ENCODE data around the gene SLC35F6. TPM values are rescaled to one million over a fixed set of nuclear protein-coding genes. Genes with fewer than 3 reads are reported as not detected.

The SLC35F6 gene
- polyA plus RNA-seq, 1 donor (not counting 4 experiments of a cell fraction or from before 2014, with no cell fraction given): 25.7 TPM

- Histone ChIP-seq H3K36me3 (ENCODE audit: control insufficient read depth in 2 of 2, extremely low read depth in 1 of 2, insufficient read depth in 2 of 2, low read length in 2 of 2) (no peaks in the 10 kb centered on the region), H3K4me2 (ENCODE audit: control insufficient read depth, extremely low read depth, insufficient read depth, low read depth, low read length) (peak overlapping the region; percentile 80), H3K9me3 (ENCODE audit: control insufficient read depth, low read depth, low read length) (no peaks in the 10 kb centered on the region), H2AFZ (ENCODE audit: control insufficient read depth, low read length) (peak overlapping the region; percentile 76), H3K4me3 (ENCODE audit: control insufficient read depth in 2 of 3, extremely low read depth in 1 of 3, insufficient read depth in 2 of 3, low read depth in 1 of 3, low read length in 3 of 3) (peak overlapping the region in 1 of 3 experiments; percentile 19), H3K9me1 (ENCODE audit: control insufficient read depth, extremely low read depth, insufficient read depth, low read length) (no peaks in the 10 kb centered on the region), H3K79me2 (ENCODE audit: control insufficient read depth, insufficient read depth, low read length) (no peaks in the 10 kb centered on the region), H3K9ac (ENCODE audit: control insufficient read depth, extremely low read depth, insufficient read depth, low read length) (peak overlapping the region; percentile 71), H3K27ac (ENCODE audit: control insufficient read depth, insufficient read depth, low read length) (peak overlapping the region; percentile 94), H3K4me1 (ENCODE audit: control insufficient read depth, extremely low read depth, insufficient read depth, low read length) (peaks cover 19% of the 10 kb centered on the region), H4K20me1 (ENCODE audit: control insufficient read depth, extremely low read depth, insufficient read depth, low read length) (no peaks in the 10 kb centered on the region), H3K27me3 (ENCODE audit: control insufficient read depth, extremely low read depth, insufficient read depth, low read length) (no peaks in the 10 kb centered on the region)
- peak; percentile 81 for FAIRE-seq
- TF ChIP-seq CTCF (optimal IDR thresholded peaks at IDR 0.05 in 1 of 3, IDR thresholded peaks at IDR 0.05 in 1 of 3, conservative IDR thresholded peaks at IDR 0.05 in 1 of 3; ENCODE audit: extremely low read depth in 1 of 3, insufficient read depth in 2 of 3, low read length in 3 of 3) (no peak), EZH2 (IDR thresholded peaks at IDR 0.05; ENCODE audit: low read length) (no peak)
- peak; percentile 98 for DNase-seq (ENCODE audit: low read depth, low spot score)
- dilution Hi-C loops (cut with MboI; ENCODE audit: extremely low pct_ligation_motif_present, low sequenced_read_pairs): no loop called here
These were observed 6.0 kb upstream of the SLC35F6 start for GRCh38 chr2:26757873-26758789.

- Histone ChIP-seq H3K4me2 (ENCODE audit: control insufficient read depth, extremely low read depth, insufficient read depth, low read depth, low read length) (peak overlapping the region; percentile 80), H3K9me3 (ENCODE audit: control insufficient read depth, low read depth, low read length) (no peaks in the 10 kb centered on the region), H3K79me2 (ENCODE audit: control insufficient read depth, insufficient read depth, low read length) (no peaks in the 10 kb centered on the region), H2AFZ (ENCODE audit: control insufficient read depth, low read length) (no peak overlapping the region), H3K4me1 (ENCODE audit: control insufficient read depth, extremely low read depth, insufficient read depth, low read length) (peaks cover 21% of the 10 kb centered on the region), H3K27ac (ENCODE audit: control insufficient read depth, insufficient read depth, low read length) (peak overlapping the region; percentile 94), H3K9ac (ENCODE audit: control insufficient read depth, extremely low read depth, insufficient read depth, low read length) (peak overlapping the region; percentile 71), H3K4me3 (ENCODE audit: control insufficient read depth in 2 of 3, extremely low read depth in 1 of 3, insufficient read depth in 2 of 3, low read depth in 1 of 3, low read length in 3 of 3) (no peak overlapping the region), H3K27me3 (ENCODE audit: control insufficient read depth, extremely low read depth, insufficient read depth, low read length) (no peaks in the 10 kb centered on the region), H3K9me1 (ENCODE audit: control insufficient read depth, extremely low read depth, insufficient read depth, low read length) (no peaks in the 10 kb centered on the region), H3K36me3 (ENCODE audit: control insufficient read depth in 2 of 2, extremely low read depth in 1 of 2, insufficient read depth in 2 of 2, low read length in 2 of 2) (no peaks in the 10 kb centered on the region), H4K20me1 (ENCODE audit: control insufficient read depth, extremely low read depth, insufficient read depth, low read length) (no peaks in the 10 kb centered on the region)
- dilution Hi-C loops (cut with MboI; ENCODE audit: extremely low pct_ligation_motif_present, low sequenced_read_pairs): no loop called here
- no peak for FAIRE-seq
- no peak for TF ChIP-seq CTCF (optimal IDR thresholded peaks at IDR 0.05 in 1 of 3, IDR thresholded peaks at IDR 0.05 in 1 of 3, conservative IDR thresholded peaks at IDR 0.05 in 1 of 3; ENCODE audit: extremely low read depth in 1 of 3, insufficient read depth in 2 of 3, low read length in 3 of 3)
- DNase-seq (ENCODE audit: low read depth, low spot score): no peak
These were observed 5.2 kb upstream of the SLC35F6 start for GRCh38 chr2:26758790-26759321.

Measured in keratinocyte (primary cell).